Stimulated activated CD8-positive, alpha-beta memory T cell treated with anti-CD3 and anti-CD28 coated beads, Interleukin-2, amount 100 ng/mL, for 48 hours (primary cell): ENCODE measurements around the gene GLB1L2.

Experiments
- DNase-seq, 2 donors: peaks; one replicate each; pipeline ENCODE4 v3.0.0-alpha.2; 2020; ENCODE audit warnings: low read depth in 2 of 2

The GLB1L2 gene

GRCh38 chr11:134385774-134386565, 54.2 kb downstream of the GLB1L2 start:
- no peak for DNase-seq

GRCh38 chr11:134386945-134387344, 55.2 kb downstream of the GLB1L2 start:
- no peak for DNase-seq

- DNase-seq, result no peak
Observed at GRCh38 chr11:134387501-134387900, 55.7 kb downstream of the GLB1L2 start.

- no peak for DNase-seq
Observed at GRCh38 chr11:134388590-134388989, 56.8 kb downstream of the GLB1L2 start.

GRCh38 chr11:134389464-134390180, 57.8 kb downstream of the GLB1L2 start:
- no peak for DNase-seq

- DNase-seq, result no peak
Observed at GRCh38 chr11:134390706-134391569, 59.1 kb downstream of the GLB1L2 start.

- DNase-seq, result no peak
Observed at GRCh38 chr11:134391656-134392055, 59.9 kb downstream of the GLB1L2 start.

- DNase-seq, result no peak
Observed at GRCh38 chr11:134392953-134393615, 61.3 kb downstream of the GLB1L2 start.

- DNase-seq, result no peak
Observed at GRCh38 chr11:134393638-134394037, 61.9 kb downstream of the GLB1L2 start.

- DNase-seq, result no peak
Observed at GRCh38 chr11:134394311-134394710, 62.5 kb downstream of the GLB1L2 start.

- DNase-seq, result no peak
Observed at GRCh38 chr11:134395002-134395401, 63.2 kb downstream of the GLB1L2 start.

GRCh38 chr11:134397304-134398078, 65.7 kb downstream of the GLB1L2 start:
- DNase-seq, result no peak

- DNase-seq, result no peak
Observed at GRCh38 chr11:134398079-134398444, 66.3 kb downstream of the GLB1L2 start.

- DNase-seq, result no peak
Observed at GRCh38 chr11:134398644-134399292, 67.0 kb downstream of the GLB1L2 start.

- DNase-seq, result no peak
Observed at GRCh38 chr11:134399293-134399654, 67.5 kb downstream of the GLB1L2 start.

GRCh38 chr11:134399996-134400395, 68.2 kb downstream of the GLB1L2 start:
- no peak for DNase-seq

GRCh38 chr11:134401825-134402809, 70.3 kb downstream of the GLB1L2 start:
- no peak for DNase-seq

GRCh38 chr11:134402910-134403309, 71.1 kb downstream of the GLB1L2 start:
- DNase-seq, result no peak
